ENCODE results near the gene HTN1. TPM values are rescaled to one million over a fixed set of nuclear protein-coding genes. Genes with fewer than 3 reads are reported as not detected.

The HTN1 gene
- polyA plus RNA-seq, 3 donors = not detected

- intact Hi-C loops (cut with micrococcal nuclease) = no loop called here
- no peak overlapping the region for H3K9ac ChIP-seq (ENCODE audit: insufficient read depth, low read length, poor library complexity, severe bottlenecking)
- no peaks in the 10 kb centered on the region for H3K79me2 ChIP-seq (ENCODE audit: insufficient read depth, low read length)
- no peak overlapping the region for H3K27ac Mint-ChIP-seq
- no peaks in the 10 kb centered on the region for H3K9me3 ChIP-seq (replicated peaks in 1 of 2; ENCODE audit: control insufficient read depth in 1 of 2, insufficient read depth in 1 of 2, low read length in 2 of 2)
- H3K36me3 ChIP-seq (replicated peaks in 1 of 2; ENCODE audit: control insufficient read depth in 1 of 2, insufficient read depth in 2 of 2, low read length in 2 of 2) = no peaks in the 10 kb centered on the region
- H3K27ac ChIP-seq (ENCODE audit: low read depth in 1 of 2, low read length in 2 of 2) = no peak overlapping the region
- no peak overlapping the region for H2AFZ ChIP-seq (ENCODE audit: insufficient read depth, low read depth, low read length, poor library complexity, severe bottlenecking)
- no peaks in the 10 kb centered on the region for H3K36me3 Mint-ChIP-seq
- no peak overlapping the region for H3K4me3 ChIP-seq (replicated peaks in 1 of 3; ENCODE audit: low read depth in 2 of 3, low read length in 3 of 3)
- H3K4me1 ChIP-seq (ENCODE audit: control insufficient read depth in 1 of 2, insufficient read depth in 2 of 2, low read length in 2 of 2) = no peaks in the 10 kb centered on the region
- no peak overlapping the region for H3K4me2 ChIP-seq (replicated peaks; ENCODE audit: extremely low read depth, low read length, poor library complexity, severe bottlenecking)
- no CpG with 5 or more reads among the region's 1 CpG for WGBS (ENCODE audit: insufficient coverage)
- peaks cover 0 to 3% (median 0%) of the 10 kb centered on the region in 7 donors for H3K9me3 Mint-ChIP-seq
- no peaks in the 10 kb centered on the region for H3K27me3 Mint-ChIP-seq (ENCODE audit: low read depth in 3 of 3)
- no peak overlapping the region for H3K4me3 Mint-ChIP-seq
- H3K27me3 ChIP-seq (ENCODE audit: control insufficient read depth in 2 of 2, insufficient read depth in 2 of 2, low read length in 2 of 2) = no peaks in the 10 kb centered on the region
- no peak for TF ChIP-seq CTCF (IDR thresholded peaks at IDR 0.05)
- DNase-seq = no peak
- H4K20me1 ChIP-seq (ENCODE audit: insufficient read depth, low read length) = no peaks in the 10 kb centered on the region
- H3K4me1 Mint-ChIP-seq = no peaks in the 10 kb centered on the region
These were observed 11.8 kb downstream of the HTN1 start for GRCh38 chr4:70062000-70062399.

GRCh38 chr4:70080205-70080604 is 30.0 kb downstream of the HTN1 start:
- Histone ChIP-seq H3K27me3 (ENCODE audit: control insufficient read depth in 2 of 2, insufficient read depth in 2 of 2, low read length in 2 of 2) (no peaks in the 10 kb centered on the region), H4K20me1 (ENCODE audit: insufficient read depth, low read length) (no peaks in the 10 kb centered on the region), H2AFZ (ENCODE audit: insufficient read depth, low read depth, low read length, poor library complexity, severe bottlenecking) (no peak overlapping the region), H3K4me1 (ENCODE audit: control insufficient read depth in 1 of 2, insufficient read depth in 2 of 2, low read length in 2 of 2) (no peaks in the 10 kb centered on the region), H3K27ac (ENCODE audit: low read depth in 1 of 2, low read length in 2 of 2) (no peak overlapping the region), H3K4me3 (replicated peaks in 1 of 3; ENCODE audit: low read depth in 2 of 3, low read length in 3 of 3) (no peak overlapping the region), H3K9me3 (replicated peaks in 1 of 2; ENCODE audit: control insufficient read depth in 1 of 2, insufficient read depth in 1 of 2, low read length in 2 of 2) (no peaks in the 10 kb centered on the region), H3K36me3 (replicated peaks in 1 of 2; ENCODE audit: control insufficient read depth in 1 of 2, insufficient read depth in 2 of 2, low read length in 2 of 2) (no peaks in the 10 kb centered on the region), H3K9ac (ENCODE audit: insufficient read depth, low read length, poor library complexity, severe bottlenecking) (no peak overlapping the region), H3K79me2 (ENCODE audit: insufficient read depth, low read length) (no peaks in the 10 kb centered on the region), H3K4me2 (replicated peaks; ENCODE audit: extremely low read depth, low read length, poor library complexity, severe bottlenecking) (no peak overlapping the region)
- no peak for TF ChIP-seq CTCF (IDR thresholded peaks at IDR 0.05)
- Mint-ChIP-seq H3K4me1 (no peaks in the 10 kb centered on the region), H3K9me3 (peaks cover 0 to 9% (median 0%) of the 10 kb centered on the region in 7 donors), H3K27me3 (ENCODE audit: low read depth in 3 of 3) (no peaks in the 10 kb centered on the region), H3K27ac (no peak overlapping the region), H3K36me3 (no peaks in the 10 kb centered on the region), H3K4me3 (no peak overlapping the region)
- no CpG with 5 or more reads among the region's 1 CpG for WGBS (ENCODE audit: insufficient coverage)
- intact Hi-C loops (cut with micrococcal nuclease) = no loop called here
- no peak for DNase-seq
